HG03103 (cell line): ENCODE measurements around the gene TFF3.

Experiments used
- ATAC-seq: cut with Tn5 transposase; IDR thresholded peaks from one replicate; pipeline ENCODE4 v1.9.1; 2021; ENCODE audit warnings: low read depth; ENCODE audit not compliant: unreplicated experiment

The TFF3 gene

GRCh38 chr21:42272984-42273600, 42.1 kb downstream of the TFF3 start:
- no peak for ATAC-seq

- no peak for ATAC-seq
These were observed 42.9 kb downstream of the TFF3 start for GRCh38 chr21:42272109-42272962.

GRCh38 chr21:42271065-42271464, 44.1 kb downstream of the TFF3 start:
- ATAC-seq, result no peak

- ATAC-seq, result no peak
These were observed 45.8 kb downstream of the TFF3 start for GRCh38 chr21:42269386-42269785.

- no peak for ATAC-seq
These were observed 48.1 kb downstream of the TFF3 start for GRCh38 chr21:42266971-42267556.

GRCh38 chr21:42265231-42265812, 49.9 kb downstream of the TFF3 start:
- ATAC-seq, result no peak

GRCh38 chr21:42264245-42265195, 50.7 kb downstream of the TFF3 start:
- ATAC-seq, result no peak

- ATAC-seq, result no peak
These were observed 51.5 kb downstream of the TFF3 start for GRCh38 chr21:42263591-42264131.

GRCh38 chr21:42262831-42263231, 52.4 kb downstream of the TFF3 start:
- ATAC-seq, result no peak

GRCh38 chr21:42261829-42262200, 53.4 kb downstream of the TFF3 start:
- ATAC-seq, result no peak
